ENCODE results near the gene EREG.

DNA sequence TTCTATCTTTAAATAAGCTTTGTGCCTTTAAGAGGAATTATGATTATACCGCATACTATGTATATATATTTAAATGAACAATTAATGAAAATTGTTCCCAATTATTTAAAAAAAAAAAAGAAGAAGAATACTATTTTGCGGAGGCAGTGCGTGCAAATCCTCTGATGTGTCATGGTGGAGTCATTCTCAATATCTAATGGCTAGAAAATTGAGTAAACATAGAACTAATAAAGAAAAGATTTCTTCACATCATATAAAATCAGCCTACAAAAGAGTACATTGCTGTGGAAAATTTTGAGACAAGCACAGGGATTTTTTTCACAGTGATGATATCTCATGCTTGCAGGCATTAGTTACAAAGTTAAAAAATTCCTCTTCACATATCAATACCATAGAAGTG lies 2.6 kb upstream of the EREG start:
- no peak for TF ChIP-seq CTCF (IDR thresholded peaks at IDR 0.05)
- no peak for TF ChIP-seq ZFX (IDR thresholded peaks at IDR 0.05; ENCODE audit: borderline replicate concordance)
